Epithelial cell of umbilical artery (primary cell): ENCODE data around the gene TSC22D4. TPM values are rescaled to one million over a fixed set of nuclear protein-coding genes. Genes with fewer than 3 reads are reported as not detected.

ENCODE experiments used
- total RNA-seq: library from RNA; depleted of rRNA; stranded (reverse); fragments of >200 nt; gene quantifications from 2 replicates; pipeline ENCODE4 v1.2.3, GENCODE V29; 2014

The TSC22D4 gene
- total RNA-seq = 17.3 and 17.5 TPM in 2 replicates

GRCh38 chr7:100478958-100479660 is at the start of gene TSC22D4:
Gene TSC22D4, minus strand, starts transcription at chr7:100479214. Its CDS starts 1,176 bp downstream, at chr7:100478038.

GRCh38 chr7:100483722-100484672 is 5.0 kb upstream of the TSC22D4 start, which contains the start of gene NYAP1:
Gene NYAP1, plus strand, starts transcription at chr7:100483927. Its CDS starts 1,385 bp downstream, at chr7:100485312.

GRCh38 chr7:100464210-100464660 is 14.8 kb downstream of the TSC22D4 start, which contains the start of gene SPACDR:
Gene SPACDR, minus strand, starts transcription at chr7:100464260. Its CDS starts 235 bp downstream, at chr7:100464025.

GRCh38 chr7:100429637-100430492 is 49.1 kb downstream of the TSC22D4 start, which contains the start of gene MEPCE:
Gene MEPCE, plus strand, starts transcription at chr7:100429831. Its CDS starts 188 bp downstream, at chr7:100430019.

GRCh38 chr7:100428199-100428966 is 50.6 kb downstream of the TSC22D4 start, which contains the start of gene ZCWPW1:
Gene ZCWPW1, minus strand, starts transcription at chr7:100428703. Its CDS starts 8,054 bp downstream, at chr7:100420649.

Other genes starting within 250 kb of the TSC22D4 start
- not detected in 2 replicates for gene SPDYE3, start 171.5 kb downstream of the TSC22D4 start, total RNA-seq
- 3.9 and 6.4 TPM in 2 replicates for gene PILRB, start 121.1 kb downstream of the TSC22D4 start, total RNA-seq
- not detected in 2 replicates for gene PILRA, start 105.7 kb downstream of the TSC22D4 start, total RNA-seq
- gene ZCWPW1, start 50.5 kb downstream of the TSC22D4 start, total RNA-seq = 0.32 and 0.76 TPM in 2 replicates
- 26.6 and 32.1 TPM in 2 replicates for gene MEPCE, start 49.4 kb downstream of the TSC22D4 start, total RNA-seq
- 23.4 and 33.0 TPM in 2 replicates for gene PPP1R35, start 42.7 kb downstream of the TSC22D4 start, total RNA-seq
- 0.30 and 0.32 TPM in 2 replicates for gene SPACDR, start 15.0 kb downstream of the TSC22D4 start, total RNA-seq
- gene NYAP1, start 4.7 kb upstream of the TSC22D4 start, total RNA-seq = 0.65 and 2.6 TPM in 2 replicates
- gene AGFG2, start 60.0 kb upstream of the TSC22D4 start, total RNA-seq = 6.2 and 11.7 TPM in 2 replicates
- not detected in 2 replicates for gene SAP25, start 94.7 kb upstream of the TSC22D4 start, total RNA-seq
- 9.3 and 13.3 TPM in 2 replicates for gene LRCH4, start 106.9 kb upstream of the TSC22D4 start, total RNA-seq
- under 0.01 and 0.15 TPM in 2 replicates for gene FBXO24, start 107.1 kb upstream of the TSC22D4 start, total RNA-seq
- gene PCOLCE, start 123.1 kb upstream of the TSC22D4 start, total RNA-seq = 0.32 and 0.61 TPM in 2 replicates
- gene MOSPD3, start 133.3 kb upstream of the TSC22D4 start, total RNA-seq = 2.3 and 4.7 TPM in 2 replicates
- gene TFR2, start 162.3 kb upstream of the TSC22D4 start, total RNA-seq = 0.46 TPM in 1 of 2 replicates, not detected in the other
- gene ACTL6B, start 177.2 kb upstream of the TSC22D4 start, total RNA-seq = not detected in 2 replicates
- gene GNB2, start 194.5 kb upstream of the TSC22D4 start, total RNA-seq = 72.9 and 88.0 TPM in 2 replicates
- gene GIGYF1, start 215.0 kb upstream of the TSC22D4 start, total RNA-seq = 9.1 and 13.8 TPM in 2 replicates
- 43.6 and 67.2 TPM in 2 replicates for gene POP7, start 226.9 kb upstream of the TSC22D4 start, total RNA-seq
- not detected in 2 replicates for gene EPO, start 241.3 kb upstream of the TSC22D4 start, total RNA-seq